ENCODE measurements around the gene METTL23.
"Not testable (repeated sequence)": the region's sequence is repeated elsewhere in the genome, so short reads cannot be mapped to it uniquely, and the experiment has no call there.

Gene METTL23

DNA sequence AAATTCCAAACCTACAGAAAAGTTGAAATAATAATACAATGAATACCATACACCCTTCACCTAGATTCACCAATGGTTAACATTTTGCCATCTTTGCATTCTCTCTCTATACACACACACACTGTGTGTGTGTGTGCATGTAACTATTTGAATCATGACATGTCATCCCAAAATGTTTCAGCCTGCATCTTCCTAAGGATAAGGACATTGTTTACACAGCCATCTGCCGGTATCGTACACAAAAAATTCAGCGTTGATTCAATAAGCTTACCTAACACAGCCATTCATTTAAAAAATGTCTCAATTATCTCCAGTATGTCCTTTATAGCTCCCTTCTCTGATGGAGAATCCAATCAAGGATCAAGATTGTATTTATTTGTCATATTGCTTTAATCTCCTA is 19.8 kb upstream of the METTL23 start:
- Histone ChIP-seq H3K36me3 (ENCODE audit: control insufficient read depth, insufficient read depth, low read length) (no peaks in the 10 kb centered on the region), H3K9me3 (ENCODE audit: control insufficient read depth, insufficient read depth, low read length) (no peaks in the 10 kb centered on the region), H3K27ac (ENCODE audit: low read length) (no peak overlapping the region), H3K4me1 (ENCODE audit: control insufficient read depth, insufficient read depth, low read length) (peaks cover 10% of the 10 kb centered on the region), H3K27me3 (ENCODE audit: control insufficient read depth, insufficient read depth, low read length) (peaks cover 6% of the 10 kb centered on the region; the same call in 1 of the 2 replicates), H3K4me3 (ENCODE audit: low read length) (no peak overlapping the region)
- no CpG with 5 or more reads among the region's 3 CpGs for WGBS (ENCODE audit: insufficient coverage, insufficient read length)
- DNase-seq (ENCODE audit: low read depth, low spot score) = no peak

DNA sequence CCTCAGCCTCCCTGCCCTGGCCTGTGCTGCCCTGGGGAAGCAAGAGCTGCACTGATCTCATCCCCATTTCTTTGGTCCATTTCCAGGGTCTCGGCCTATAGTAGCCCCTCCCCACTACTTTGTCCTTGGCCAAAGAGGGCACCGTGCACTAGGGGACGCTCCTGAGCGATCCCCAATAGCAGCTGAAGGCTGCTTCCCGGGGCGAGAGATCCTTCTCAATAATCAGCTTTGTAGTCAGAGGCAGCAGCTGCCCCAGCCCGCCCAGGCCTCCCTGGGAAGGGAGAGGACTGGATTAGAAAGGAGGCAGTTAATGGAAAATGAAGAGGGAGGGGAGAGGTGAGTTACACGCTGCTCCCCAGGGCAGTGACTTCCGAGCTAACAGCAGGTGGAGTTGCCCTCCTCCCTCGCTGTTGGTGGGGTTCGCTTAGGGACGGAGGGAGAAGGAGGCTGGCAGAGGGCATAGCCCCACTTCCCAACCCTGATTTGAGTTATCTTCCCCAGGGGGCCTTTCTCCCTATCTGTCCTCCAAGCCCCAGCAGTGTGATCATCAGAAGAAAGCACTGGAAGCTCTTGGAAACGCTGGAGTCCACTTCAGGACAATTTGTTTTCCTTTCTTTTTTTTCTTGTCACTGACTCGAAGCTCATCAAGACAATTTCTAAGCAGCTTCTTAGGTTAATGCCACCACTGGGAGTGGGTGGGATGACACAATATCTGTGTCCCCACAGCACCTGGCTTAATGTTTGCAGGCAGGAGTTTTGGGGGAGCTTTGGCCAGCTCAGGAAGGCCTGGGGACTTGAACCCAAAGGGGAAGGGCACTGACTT is 18.4 kb upstream of the METTL23 start:
- H3K27ac ChIP-seq (ENCODE audit: low read length) = no peak overlapping the region
- H3K9me3 ChIP-seq (ENCODE audit: control insufficient read depth, insufficient read depth, low read length) = no peaks in the 10 kb centered on the region
- H3K36me3 ChIP-seq (ENCODE audit: control insufficient read depth, insufficient read depth, low read length) = no peaks in the 10 kb centered on the region
- no peak overlapping the region for H3K4me3 ChIP-seq (ENCODE audit: low read length)
- H3K27me3 ChIP-seq (ENCODE audit: control insufficient read depth, insufficient read depth, low read length) = peaks cover 6% of the 10 kb centered on the region; the same call in 1 of the 2 replicates
- H3K4me1 ChIP-seq (ENCODE audit: control insufficient read depth, insufficient read depth, low read length) = peaks cover 10% of the 10 kb centered on the region
- WGBS (ENCODE audit: insufficient coverage, insufficient read length) = no CpG with 5 or more reads among the region's 14 CpGs
- no peak for DNase-seq (ENCODE audit: low read depth, low spot score)

DNA sequence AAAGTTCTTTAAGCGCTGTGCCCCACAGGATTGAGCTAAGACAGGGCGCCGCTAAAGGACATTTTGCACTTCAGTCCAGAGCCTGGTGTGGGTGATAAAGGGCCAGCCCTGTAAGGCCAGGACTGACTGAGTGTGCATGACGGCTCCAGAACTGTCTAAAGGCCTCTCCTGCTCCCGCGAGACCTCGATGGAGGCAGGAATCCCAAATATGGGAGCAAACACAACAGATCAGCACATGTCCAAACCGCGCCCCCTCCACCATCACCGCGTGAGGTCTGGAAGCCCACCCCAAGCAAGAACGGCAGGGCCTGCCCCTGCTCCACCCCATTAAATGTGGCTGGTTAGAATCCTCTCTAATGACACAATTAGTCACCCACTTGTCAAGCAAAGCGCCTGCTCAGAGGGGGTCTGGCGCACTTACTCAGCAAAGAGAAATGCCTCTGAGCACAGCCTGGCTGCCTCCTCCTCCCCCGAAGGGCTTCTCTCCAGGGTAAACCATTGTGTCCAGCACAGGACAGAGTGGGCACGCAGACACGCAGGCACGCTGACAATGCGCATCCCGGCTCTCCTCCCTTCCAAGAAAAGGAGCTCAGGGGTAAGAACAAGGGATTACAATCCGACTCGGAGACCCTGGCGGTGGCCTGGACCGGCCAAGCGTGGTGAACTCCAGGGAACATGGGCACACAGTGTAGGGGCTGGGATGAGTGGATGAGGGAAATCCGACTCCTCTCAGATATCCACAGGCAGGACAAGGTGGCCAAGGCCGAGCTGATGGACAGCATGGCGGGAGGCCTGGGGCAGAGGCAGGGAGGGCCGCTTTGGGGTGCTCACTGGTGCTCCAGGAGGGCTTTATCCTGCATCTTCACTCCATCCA is 17.3 kb upstream of the METTL23 start:
- H3K27me3 ChIP-seq (ENCODE audit: control insufficient read depth, insufficient read depth, low read length) = peaks cover 6% of the 10 kb centered on the region; the same call in 1 of the 2 replicates
- DNase-seq (ENCODE audit: low read depth, low spot score) = no peak
- H3K36me3 ChIP-seq (ENCODE audit: control insufficient read depth, insufficient read depth, low read length) = no peaks in the 10 kb centered on the region
- WGBS (ENCODE audit: insufficient coverage, insufficient read length) = no CpG with 5 or more reads among the region's 29 CpGs
- H3K4me3 ChIP-seq (ENCODE audit: low read length) = no peak overlapping the region
- no peaks in the 10 kb centered on the region for H3K9me3 ChIP-seq (ENCODE audit: control insufficient read depth, insufficient read depth, low read length)
- peaks cover 10% of the 10 kb centered on the region for H3K4me1 ChIP-seq (ENCODE audit: control insufficient read depth, insufficient read depth, low read length)
- H3K27ac ChIP-seq (ENCODE audit: low read length) = no peak overlapping the region

DNA sequence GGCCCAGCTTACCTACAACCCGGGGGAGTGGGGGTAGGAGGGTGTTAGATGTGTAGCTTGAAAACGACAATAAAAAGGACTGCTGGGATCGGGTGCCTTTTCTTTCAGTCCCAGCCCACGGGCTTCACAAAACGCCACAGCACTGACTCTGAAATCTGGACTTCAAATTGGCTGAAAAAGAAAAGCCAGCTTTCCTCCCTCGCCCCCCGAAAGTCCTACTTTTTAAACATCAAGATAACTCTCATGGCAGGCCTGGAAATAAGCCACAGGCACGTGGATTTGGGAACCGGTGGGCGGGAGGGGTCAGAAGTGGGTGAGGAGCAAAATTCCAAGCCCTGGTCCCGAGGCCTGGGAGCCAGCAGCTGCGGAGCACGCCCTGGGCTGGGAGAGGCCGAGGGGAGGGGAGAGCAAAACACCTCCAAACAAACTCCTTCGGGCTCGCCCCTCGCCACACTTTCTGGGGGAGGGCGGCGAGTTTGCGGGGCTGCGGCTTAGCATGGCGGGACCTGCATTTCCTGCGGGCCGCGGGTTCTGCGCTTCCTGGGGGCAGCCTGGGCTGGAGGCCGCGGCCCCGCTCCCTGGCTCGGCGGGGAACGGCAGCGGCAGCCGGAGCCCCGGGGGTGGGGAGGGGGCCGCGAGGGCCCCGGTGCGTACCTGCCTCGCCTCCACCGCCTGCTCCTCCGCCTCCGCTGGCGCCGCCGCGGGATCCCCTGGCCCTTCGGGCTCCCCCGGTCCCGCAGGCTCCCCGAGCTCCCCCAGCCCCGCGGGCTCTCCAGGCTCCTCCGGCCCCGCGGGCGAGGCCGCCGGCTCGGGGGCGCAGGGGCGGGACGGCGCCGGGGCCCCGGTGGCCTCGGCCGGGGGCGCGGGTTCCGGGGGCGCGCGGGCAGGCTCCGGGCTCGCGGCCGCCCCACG is 16.4 kb upstream of the METTL23 start:
- H3K36me3 ChIP-seq (ENCODE audit: control insufficient read depth, insufficient read depth, low read length); H3K9me3 ChIP-seq (ENCODE audit: control insufficient read depth, insufficient read depth, low read length); DNase-seq (ENCODE audit: low read depth, low spot score); H3K27me3 ChIP-seq (ENCODE audit: control insufficient read depth, insufficient read depth, low read length); H3K27ac ChIP-seq (ENCODE audit: low read length): not testable (repeated sequence)
- peaks cover 10% of the 10 kb centered on the region for H3K4me1 ChIP-seq (ENCODE audit: control insufficient read depth, insufficient read depth, low read length)
- WGBS (ENCODE audit: insufficient coverage, insufficient read length) = no CpG with 5 or more reads among the region's 79 CpGs
- H3K4me3 ChIP-seq (ENCODE audit: low read length) = peak overlapping the region; percentile 67

DNA sequence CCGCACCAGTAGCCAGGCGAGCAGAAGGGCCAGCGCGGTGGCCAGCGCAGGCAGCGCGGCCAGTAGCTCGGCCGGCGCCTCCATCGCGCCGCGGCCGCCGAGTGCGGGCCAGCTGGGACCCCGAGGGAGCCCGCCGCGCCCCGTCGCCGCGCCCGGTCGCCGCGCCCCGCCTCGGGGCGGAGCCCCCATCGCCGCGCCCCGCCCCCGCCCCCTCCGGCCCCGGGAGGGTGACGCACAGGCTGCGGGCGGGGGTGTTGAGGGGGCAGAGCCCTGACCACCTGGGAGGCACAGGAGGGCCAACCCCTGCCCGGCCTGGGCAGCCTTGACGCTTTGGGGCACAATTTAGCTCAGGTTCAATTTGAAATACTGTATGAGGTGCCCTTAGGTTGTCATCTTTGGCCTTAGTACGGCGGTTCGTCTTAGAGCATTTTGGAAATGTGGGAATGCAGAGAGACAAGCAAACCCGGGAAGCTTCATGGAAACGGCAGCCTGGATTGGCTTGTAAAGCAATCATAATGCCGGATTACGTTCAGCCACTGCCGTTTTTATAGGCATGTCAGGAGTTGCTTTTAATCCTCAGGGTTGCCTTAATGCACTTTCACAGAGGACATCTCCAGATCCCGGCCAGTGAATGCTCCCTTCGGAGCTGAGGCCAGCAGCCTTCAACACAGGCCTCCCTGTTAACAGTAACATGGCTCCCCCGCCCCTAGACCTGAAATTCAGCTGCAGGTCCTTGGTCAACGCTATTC is 15.6 kb upstream of the METTL23 start, which contains the start of gene MXRA7:
TSS of gene MXRA7 (minus strand) at position 103 of the 749 bp plus-strand sequence. CDS start at position 84, 19 bp downstream.
- peak within 1 kb of the TSS; percentile 67 for H3K4me3 ChIP-seq (ENCODE audit: low read length)
- no peak for DNase-seq (ENCODE audit: low read depth, low spot score)
- 0 out of 2 replicates have a peak, but pooled peaks cover 5% of the 10 kb centered on the region for H3K36me3 ChIP-seq (ENCODE audit: control insufficient read depth, insufficient read depth, low read length)
- H3K9me3 ChIP-seq (ENCODE audit: control insufficient read depth, insufficient read depth, low read length) = no peaks in the 10 kb centered on the region
- peaks cover 6% of the 10 kb centered on the region; the same call in 1 of the 2 replicates for H3K27me3 ChIP-seq (ENCODE audit: control insufficient read depth, insufficient read depth, low read length)
- no peak within 1 kb of the TSS for H3K27ac ChIP-seq (ENCODE audit: low read length)
- WGBS (ENCODE audit: insufficient coverage, insufficient read length) = no CpG with 5 or more reads among the region's 56 CpGs
- H3K4me1 ChIP-seq (ENCODE audit: control insufficient read depth, insufficient read depth, low read length) = peaks cover 10% of the 10 kb centered on the region

DNA sequence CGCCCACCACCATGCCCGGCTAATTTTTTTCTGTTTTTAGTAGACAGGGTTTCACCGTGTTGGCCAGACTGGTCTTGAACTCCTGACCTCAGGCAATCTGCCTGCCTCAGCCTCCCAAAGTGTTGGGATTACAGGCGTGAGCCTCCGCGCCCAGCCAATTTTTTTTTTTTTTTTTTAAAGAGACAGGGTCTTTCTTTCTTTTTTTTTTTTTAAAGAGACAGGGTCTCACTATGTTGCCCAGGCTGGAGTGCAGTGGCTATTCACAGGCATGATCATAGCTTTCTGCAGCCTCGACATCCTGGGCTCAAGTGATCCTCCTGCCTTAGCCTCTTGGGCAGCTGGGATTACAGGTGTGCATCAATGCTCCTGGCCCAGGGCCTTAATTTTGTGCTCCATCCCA is 14.3 kb upstream of the METTL23 start:
- H3K4me1 ChIP-seq (ENCODE audit: control insufficient read depth, insufficient read depth, low read length) = peaks cover 10% of the 10 kb centered on the region
- H3K4me3 ChIP-seq (ENCODE audit: low read length); H3K27ac ChIP-seq (ENCODE audit: low read length); H3K27me3 ChIP-seq (ENCODE audit: control insufficient read depth, insufficient read depth, low read length); DNase-seq (ENCODE audit: low read depth, low spot score); H3K9me3 ChIP-seq (ENCODE audit: control insufficient read depth, insufficient read depth, low read length); H3K36me3 ChIP-seq (ENCODE audit: control insufficient read depth, insufficient read depth, low read length): not testable (repeated sequence)
- WGBS (ENCODE audit: insufficient coverage, insufficient read length) = no CpG with 5 or more reads among the region's 7 CpGs

DNA sequence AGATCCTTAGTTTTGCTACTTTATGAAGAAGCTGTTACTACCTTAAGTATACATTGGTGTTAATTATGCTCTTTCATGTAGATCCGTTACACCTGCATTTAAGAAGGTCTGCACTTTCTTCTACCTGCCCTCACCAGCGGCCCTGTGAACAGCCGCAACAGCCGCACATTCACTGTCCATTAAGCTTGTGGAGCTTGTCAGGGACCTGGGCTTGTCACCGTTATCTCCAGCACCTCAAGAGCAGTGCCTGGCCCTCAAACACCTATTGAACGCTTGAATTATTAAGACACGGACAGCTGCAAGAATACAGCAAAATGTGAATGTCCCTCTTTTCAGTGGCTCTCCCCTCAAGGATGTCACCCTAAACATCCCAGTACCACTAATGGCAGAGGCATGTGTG is 12.9 kb upstream of the METTL23 start:
- no peak for DNase-seq (ENCODE audit: low read depth, low spot score)
- H3K36me3 ChIP-seq (ENCODE audit: control insufficient read depth, insufficient read depth, low read length) = peaks cover 15% of the 10 kb centered on the region; the same call in 1 of the 2 replicates
- WGBS (ENCODE audit: insufficient coverage, insufficient read length) = no CpG with 5 or more reads among the region's 7 CpGs
- no peak overlapping the region for H3K27ac ChIP-seq (ENCODE audit: low read length)
- peaks cover 6% of the 10 kb centered on the region; the same call in 1 of the 2 replicates for H3K27me3 ChIP-seq (ENCODE audit: control insufficient read depth, insufficient read depth, low read length)
- H3K4me3 ChIP-seq (ENCODE audit: low read length) = no peak overlapping the region
- H3K9me3 ChIP-seq (ENCODE audit: control insufficient read depth, insufficient read depth, low read length) = no peaks in the 10 kb centered on the region
- H3K4me1 ChIP-seq (ENCODE audit: control insufficient read depth, insufficient read depth, low read length) = peaks cover 9% of the 10 kb centered on the region

DNA sequence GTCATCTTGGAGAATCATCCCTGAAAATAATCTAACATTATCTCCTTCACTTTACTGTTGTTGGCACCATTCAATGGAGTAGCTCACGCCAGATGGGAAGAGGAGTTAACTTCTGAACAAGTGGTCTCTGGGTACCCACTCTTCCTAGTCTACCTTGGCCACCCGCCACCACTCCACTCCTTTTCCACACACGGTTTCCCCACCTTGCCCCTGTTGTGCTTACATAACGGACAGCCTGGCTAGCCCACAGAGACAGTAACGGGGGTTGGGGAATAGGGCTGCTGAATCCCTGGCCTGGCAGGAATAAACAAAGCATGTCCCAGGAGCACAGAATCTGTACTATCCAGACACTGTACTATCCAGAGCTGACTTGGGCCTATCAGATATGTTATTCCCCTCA is 12.3 kb upstream of the METTL23 start:
- DNase-seq (ENCODE audit: low read depth, low spot score) = no peak
- Histone ChIP-seq H3K4me1 (ENCODE audit: control insufficient read depth, insufficient read depth, low read length) (peaks cover 6% of the 10 kb centered on the region), H3K9me3 (ENCODE audit: control insufficient read depth, insufficient read depth, low read length) (no peaks in the 10 kb centered on the region), H3K27ac (ENCODE audit: low read length) (no peak overlapping the region), H3K36me3 (ENCODE audit: control insufficient read depth, insufficient read depth, low read length) (peaks cover 18% of the 10 kb centered on the region; the same call in 1 of the 2 replicates), H3K4me3 (ENCODE audit: low read length) (no peak overlapping the region), H3K27me3 (ENCODE audit: control insufficient read depth, insufficient read depth, low read length) (peaks cover 6% of the 10 kb centered on the region; the same call in 1 of the 2 replicates)
- no CpG with 5 or more reads among the region's 5 CpGs for WGBS (ENCODE audit: insufficient coverage, insufficient read length)

DNA sequence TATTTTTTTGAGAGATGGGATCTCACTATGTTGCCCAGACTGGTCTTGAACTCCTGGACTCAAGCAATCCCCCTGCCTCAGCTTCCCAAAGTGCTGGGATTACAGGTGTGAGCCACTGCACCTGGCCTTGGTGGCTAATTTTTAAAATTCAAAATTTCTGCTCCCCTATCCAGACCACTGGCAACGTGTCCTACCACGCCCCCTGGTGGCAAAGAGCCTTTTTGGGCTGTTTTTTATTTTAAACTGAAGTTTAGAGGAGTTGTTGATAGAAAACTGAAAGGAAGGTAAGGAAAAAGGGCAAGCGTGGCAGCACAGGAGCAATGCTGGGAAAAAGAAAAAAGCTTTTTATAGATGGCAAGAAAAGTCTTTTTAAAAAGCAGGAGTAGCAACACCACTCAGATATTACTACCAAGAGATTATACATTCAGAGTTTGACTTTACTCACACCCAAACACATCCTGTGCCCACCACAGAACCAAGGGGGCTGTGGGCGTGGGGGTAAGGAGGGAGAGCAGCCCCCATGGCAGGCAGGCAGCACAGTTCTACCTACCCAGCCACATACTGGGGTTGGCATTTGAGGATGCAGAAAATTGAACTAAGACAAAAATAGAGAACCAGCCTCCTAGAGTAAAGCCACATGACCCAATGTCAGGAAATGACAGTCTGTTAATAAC is 11.7 kb upstream of the METTL23 start:
- peaks cover 22% of the 10 kb centered on the region; the same call in 1 of the 2 replicates for H3K36me3 ChIP-seq (ENCODE audit: control insufficient read depth, insufficient read depth, low read length)
- no peak for DNase-seq (ENCODE audit: low read depth, low spot score)

More for the DNA sequence above, 11.7 kb upstream of the METTL23 start:
- peaks cover 3% of the 10 kb centered on the region for H3K4me1 ChIP-seq (ENCODE audit: control insufficient read depth, insufficient read depth, low read length)
- no peaks in the 10 kb centered on the region for H3K9me3 ChIP-seq (ENCODE audit: control insufficient read depth, insufficient read depth, low read length)
- H3K27ac ChIP-seq (ENCODE audit: low read length) = no peak overlapping the region
- no peaks in the 10 kb centered on the region; the same call in 1 of the 2 replicates for H3K27me3 ChIP-seq (ENCODE audit: control insufficient read depth, insufficient read depth, low read length)
- H3K4me3 ChIP-seq (ENCODE audit: low read length) = no peak overlapping the region
- no CpG with 5 or more reads among the region's 4 CpGs for WGBS (ENCODE audit: insufficient coverage, insufficient read length)
